ENCODE results near the gene EBI3.

The EBI3 gene

GRCh38 chr19:4201798-4202197 lies 27.5 kb upstream of the EBI3 start:
- DNase-seq (ENCODE audit: extremely low read depth, low read depth): no peak
- H3K4me3 ChIP-seq (replicated peaks; ENCODE audit: low read depth, low read length): no peak overlapping the region
- TF ChIP-seq, protein P1, sequence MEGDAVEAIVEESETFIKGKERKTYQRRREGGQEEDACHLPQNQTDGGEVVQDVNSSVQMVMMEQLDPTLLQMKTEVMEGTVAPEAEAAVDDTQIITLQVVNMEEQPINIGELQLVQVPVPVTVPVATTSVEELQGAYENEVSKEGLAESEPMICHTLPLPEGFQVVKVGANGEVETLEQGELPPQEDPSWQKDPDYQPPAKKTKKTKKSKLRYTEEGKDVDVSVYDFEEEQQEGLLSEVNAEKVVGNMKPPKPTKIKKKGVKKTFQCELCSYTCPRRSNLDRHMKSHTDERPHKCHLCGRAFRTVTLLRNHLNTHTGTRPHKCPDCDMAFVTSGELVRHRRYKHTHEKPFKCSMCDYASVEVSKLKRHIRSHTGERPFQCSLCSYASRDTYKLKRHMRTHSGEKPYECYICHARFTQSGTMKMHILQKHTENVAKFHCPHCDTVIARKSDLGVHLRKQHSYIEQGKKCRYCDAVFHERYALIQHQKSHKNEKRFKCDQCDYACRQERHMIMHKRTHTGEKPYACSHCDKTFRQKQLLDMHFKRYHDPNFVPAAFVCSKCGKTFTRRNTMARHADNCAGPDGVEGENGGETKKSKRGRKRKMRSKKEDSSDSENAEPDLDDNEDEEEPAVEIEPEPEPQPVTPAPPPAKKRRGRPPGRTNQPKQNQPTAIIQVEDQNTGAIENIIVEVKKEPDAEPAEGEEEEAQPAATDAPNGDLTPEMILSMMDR (IDR thresholded peaks at IDR 0.05; ENCODE audit: low read depth, low read length, missing control alignments): no peak

- H3K4me3 ChIP-seq (replicated peaks; ENCODE audit: low read depth, low read length): no peak overlapping the region
- TF ChIP-seq, protein P1 (IDR thresholded peaks at IDR 0.05; ENCODE audit: low read depth, low read length, missing control alignments): peak; percentile 25
- no peak for DNase-seq (ENCODE audit: extremely low read depth, low read depth)
Observed at GRCh38 chr19:4206818-4207484, 22.4 kb upstream of the EBI3 start.

DNA sequence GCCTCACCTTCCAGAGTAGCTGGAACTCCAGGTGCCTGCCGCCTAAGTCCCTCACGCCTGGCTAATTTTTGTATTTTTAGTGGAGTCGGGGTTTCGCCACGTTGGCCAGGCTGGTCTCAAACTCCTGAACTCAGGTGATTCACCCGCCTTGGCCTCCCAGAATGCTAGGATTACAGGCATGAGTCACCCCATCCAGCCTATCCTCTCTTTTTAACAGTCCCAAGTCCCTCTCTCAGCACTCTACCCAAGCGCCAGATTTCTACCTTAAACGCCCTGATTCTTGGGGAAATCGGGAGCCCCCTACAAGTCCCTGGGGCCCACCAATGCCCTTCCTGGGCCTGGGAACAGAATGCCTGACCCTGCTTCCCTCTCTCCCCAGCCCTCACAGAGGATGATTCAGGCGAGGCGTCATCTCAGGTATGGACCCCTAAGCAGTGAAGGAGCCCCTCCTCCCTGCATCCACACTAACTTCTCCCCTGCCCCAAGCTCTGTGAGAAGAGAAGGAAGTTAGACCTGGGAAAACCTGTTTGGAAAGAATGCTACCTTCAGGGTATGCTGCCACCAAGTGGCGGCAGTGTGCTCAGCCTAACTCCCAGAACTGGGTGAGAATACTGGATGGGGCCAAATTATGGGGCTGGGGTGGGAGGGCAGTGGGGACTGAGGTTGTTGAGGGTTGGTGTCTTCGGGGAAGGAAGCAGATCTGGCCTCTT lies 20.8 kb upstream of the EBI3 start:
- DNase-seq (ENCODE audit: extremely low read depth, low read depth): no peak
- TF ChIP-seq, protein P1 (IDR thresholded peaks at IDR 0.05; ENCODE audit: low read depth, low read length, missing control alignments): peak; percentile 46
- H3K4me3 ChIP-seq (replicated peaks; ENCODE audit: low read depth, low read length): no peak overlapping the region

GRCh38 chr19:4210166-4210731 lies 19.1 kb upstream of the EBI3 start:
- H3K4me3 ChIP-seq (replicated peaks; ENCODE audit: low read depth, low read length): no peak overlapping the region
- TF ChIP-seq, protein P1 (IDR thresholded peaks at IDR 0.05; ENCODE audit: low read depth, low read length, missing control alignments): no peak
- DNase-seq (ENCODE audit: extremely low read depth, low read depth): no peak

DNA sequence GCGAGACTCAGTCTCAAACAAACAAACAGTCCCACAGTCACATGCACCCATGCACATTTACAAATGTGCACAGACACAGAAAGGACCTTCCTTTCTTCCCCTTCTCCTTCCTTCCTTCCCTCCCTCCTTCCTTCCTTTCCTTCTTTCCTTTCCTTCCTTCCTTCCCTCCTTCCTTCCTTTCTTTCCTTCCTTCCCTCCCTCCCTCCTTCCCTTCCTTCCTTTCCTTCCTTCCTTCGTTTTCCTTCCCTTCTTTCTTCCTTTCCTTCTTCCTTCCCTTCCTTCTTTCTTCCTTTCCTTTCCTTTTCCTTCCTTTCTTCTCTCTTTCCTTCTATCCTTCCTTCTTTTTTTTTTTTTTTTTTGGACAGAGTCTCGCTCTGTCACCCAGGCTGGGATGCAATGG lies 16.2 kb upstream of the EBI3 start:
- no peak for DNase-seq (ENCODE audit: extremely low read depth, low read depth)
- no peak overlapping the region for H3K4me3 ChIP-seq (replicated peaks; ENCODE audit: low read depth, low read length)
- TF ChIP-seq, protein P1 (IDR thresholded peaks at IDR 0.05; ENCODE audit: low read depth, low read length, missing control alignments): no peak

- H3K4me3 ChIP-seq (replicated peaks; ENCODE audit: low read depth, low read length): no peak overlapping the region
- DNase-seq (ENCODE audit: extremely low read depth, low read depth): no peak
- TF ChIP-seq, protein P1 (IDR thresholded peaks at IDR 0.05; ENCODE audit: low read depth, low read length, missing control alignments): no peak
Observed at GRCh38 chr19:4215807-4216206, 13.5 kb upstream of the EBI3 start.
